Muscle of leg (tissue), 16 donors: ENCODE results near the gene NECTIN3. TPM values are rescaled to one million over a fixed set of nuclear protein-coding genes. Genes with fewer than 3 reads are reported as not detected.

Experiments
- DNase-seq: peaks from one replicate; pipeline ENCODE4 v3.0.0; 2013
- H3K27ac ChIP-seq: one replicate; pipeline ENCODE4 v1.5.1; 2013; ENCODE audit warnings: mild to moderate bottlenecking, low read length, control low read depth
- H3K27me3 ChIP-seq: one replicate; pipeline ENCODE4 v1.6.1; 2013; ENCODE audit warnings: low read length; ENCODE audit not compliant: control insufficient read depth, insufficient read depth
- H3K36me3 ChIP-seq: one replicate; pipeline ENCODE4 v1.6.1; 2013; ENCODE audit warnings: low read length; ENCODE audit not compliant: control insufficient read depth, insufficient read depth
- H3K4me1 ChIP-seq: one replicate; pipeline ENCODE4 v1.6.1; 2013; ENCODE audit warnings: low read length; ENCODE audit not compliant: control insufficient read depth, insufficient read depth
- H3K4me3 ChIP-seq: one replicate; pipeline ENCODE4 v1.5.1; 2013; ENCODE audit warnings: low read length, control low read depth
- H3K9me3 ChIP-seq: replicated peaks from 2 replicates; pipeline ENCODE4 v1.6.1; 2013; ENCODE audit warnings: low read depth, low read length; ENCODE audit not compliant: control insufficient read depth
- WGBS: methylation state at CpG from one replicate; pipeline ENCODE4 v1.1.5; 2013; ENCODE audit warnings: missing lambda C conversion rate; ENCODE audit not compliant: insufficient coverage; 5-methylcytosine and 5-hydroxymethylcytosine counted together
- long read RNA-seq, 11 donors: transcript quantifications; one replicate each; lab custom pipeline, GENCODE V29; 2026
- polyA plus RNA-seq, 8 donors: library from polyadenylated mRNA; unstranded; fragments of 120-200 nt; gene quantifications; one replicate each; pipeline versions ENCODE4 v1.2.1 to v1.2.3, GENCODE V29; 2013; ENCODE audit warnings: inconsistent platforms in 1 of 8, low replicate concordance in 1 of 8; ENCODE audit not compliant: insufficient read length in 8 of 8, insufficient read depth in 1 of 8
- total RNA-seq: library from RNA; stranded (reverse); fragments of 120-200 nt; gene quantifications from one replicate; pipeline ENCODE4 v1.2.4, GENCODE V29; 2013

Gene NECTIN3, protein sequence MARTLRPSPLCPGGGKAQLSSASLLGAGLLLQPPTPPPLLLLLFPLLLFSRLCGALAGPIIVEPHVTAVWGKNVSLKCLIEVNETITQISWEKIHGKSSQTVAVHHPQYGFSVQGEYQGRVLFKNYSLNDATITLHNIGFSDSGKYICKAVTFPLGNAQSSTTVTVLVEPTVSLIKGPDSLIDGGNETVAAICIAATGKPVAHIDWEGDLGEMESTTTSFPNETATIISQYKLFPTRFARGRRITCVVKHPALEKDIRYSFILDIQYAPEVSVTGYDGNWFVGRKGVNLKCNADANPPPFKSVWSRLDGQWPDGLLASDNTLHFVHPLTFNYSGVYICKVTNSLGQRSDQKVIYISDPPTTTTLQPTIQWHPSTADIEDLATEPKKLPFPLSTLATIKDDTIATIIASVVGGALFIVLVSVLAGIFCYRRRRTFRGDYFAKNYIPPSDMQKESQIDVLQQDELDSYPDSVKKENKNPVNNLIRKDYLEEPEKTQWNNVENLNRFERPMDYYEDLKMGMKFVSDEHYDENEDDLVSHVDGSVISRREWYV
- 35.1 TPM for total RNA-seq
- polyA plus RNA-seq = 10 to 100 TPM; 18.5 to 31.9 (median 25.0) TPM
- long read RNA-seq, donor 1, partial matches to known transcripts = 0 of 2 reads
- long read RNA-seq, donor 1, other reads (novel, unspliced or antisense) = 0 of 2 reads
- long read RNA-seq, donor 2, partial matches to known transcripts = 0 of 2 reads
- long read RNA-seq, donor 2, other reads (novel, unspliced or antisense) = 0 of 2 reads
- long read RNA-seq, donor 3, partial matches to known transcripts = 0 of 3 reads
- long read RNA-seq, donor 3, other reads (novel, unspliced or antisense) = 0 of 3 reads
- long read RNA-seq, donor 4, transcript NECTIN3-206 (6 exons, 3,664 nt) = major isoform, 5 of 5 reads
- long read RNA-seq, donor 4, partial matches to known transcripts = 0 of 5 reads
- long read RNA-seq, donor 4, other reads (novel, unspliced or antisense) = 0 of 5 reads
- long read RNA-seq, donor 5, transcript NECTIN3-206 (6 exons, 3,664 nt) = major isoform, 18 of 35 reads
- long read RNA-seq, donor 5, partial matches to known transcripts = 17 of 35 reads
- long read RNA-seq, donor 5, other reads (novel, unspliced or antisense) = 0 of 35 reads
- long read RNA-seq, donor 6, transcript NECTIN3-206 (6 exons, 3,664 nt) = major isoform, 6 of 6 reads
- long read RNA-seq, donor 6, partial matches to known transcripts = 0 of 6 reads
- long read RNA-seq, donor 6, other reads (novel, unspliced or antisense) = 0 of 6 reads
- long read RNA-seq, donor 7, transcript NECTIN3-206 (6 exons, 3,664 nt) = major isoform, 9 of 17 reads
- long read RNA-seq, donor 7, partial matches to known transcripts = 8 of 17 reads
- long read RNA-seq, donor 7, other reads (novel, unspliced or antisense) = 0 of 17 reads
- long read RNA-seq, donor 8, partial matches to known transcripts = 0 of 1 reads
- long read RNA-seq, donor 8, other reads (novel, unspliced or antisense) = 0 of 1 reads
- long read RNA-seq, donor 9, partial matches to known transcripts = 5 of 9 reads
- long read RNA-seq, donor 9, other reads (novel, unspliced or antisense) = 0 of 9 reads
- long read RNA-seq, donor 10, transcript NECTIN3-206 (6 exons, 3,664 nt) = major isoform, 9 of 9 reads
- long read RNA-seq, donor 10, partial matches to known transcripts = 0 of 9 reads
- long read RNA-seq, donor 10, other reads (novel, unspliced or antisense) = 0 of 9 reads
- long read RNA-seq, donor 11, partial matches to known transcripts = 0 of 2 reads
- long read RNA-seq, donor 11, other reads (novel, unspliced or antisense) = 0 of 2 reads

DNA sequence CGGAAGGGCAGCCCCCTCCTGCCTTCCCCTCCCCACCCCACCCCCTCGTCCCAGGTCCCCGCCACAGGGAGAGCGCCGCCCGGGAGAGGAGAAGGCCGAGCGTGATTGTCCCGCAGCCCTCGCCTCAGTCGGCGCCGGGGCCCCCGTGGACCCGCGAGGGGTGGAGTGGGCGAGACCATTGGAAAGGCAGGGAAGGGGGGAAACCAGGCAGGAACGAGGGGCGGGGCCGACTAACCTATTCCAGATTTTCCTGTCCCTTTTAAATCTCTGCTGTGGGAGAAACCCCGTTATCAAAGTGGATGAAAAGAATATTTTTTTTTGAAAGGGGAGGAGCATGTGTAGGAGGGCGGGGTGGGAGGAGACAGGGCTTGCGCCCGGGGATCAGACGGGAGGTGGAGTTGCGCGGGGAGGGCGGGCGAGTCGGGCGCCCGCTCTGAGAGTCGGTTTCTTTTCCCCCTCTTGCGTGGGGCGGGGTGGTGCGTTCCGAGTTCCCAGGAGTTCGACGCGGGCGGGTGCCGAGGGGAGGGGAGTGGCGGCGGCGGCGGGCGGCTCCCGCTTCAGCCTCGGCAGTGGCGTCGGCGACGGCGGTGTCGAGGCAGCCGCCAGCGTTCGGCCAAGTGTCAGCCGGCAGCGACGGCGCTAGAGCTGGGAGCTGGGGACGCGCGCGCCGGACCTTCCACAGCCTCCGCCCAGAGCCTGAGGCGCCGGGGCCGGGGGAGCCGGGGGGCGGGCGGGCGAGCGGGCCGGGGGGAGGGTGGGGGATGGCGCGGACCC lies at the start of gene NECTIN3:
Gene NECTIN3, plus strand, starts transcription at position 560 of the 774 bp plus-strand sequence. Its CDS starts 202 bp downstream, at position 762.
- no peaks in the 10 kb centered on the region for H3K36me3 ChIP-seq
- H3K27me3 ChIP-seq = no peaks in the 10 kb centered on the region

GRCh38 chr3:111027868-111028267 lies 43.7 kb upstream of the NECTIN3 start:
- WGBS = no CpG with 5 or more reads among the region's 1 CpG
- Histone ChIP-seq H3K27me3 (no peaks in the 10 kb centered on the region), H3K9me3 (no peaks in the 10 kb centered on the region), H3K36me3 (no peaks in the 10 kb centered on the region), H3K4me3 (no peak overlapping the region), H3K27ac (no peak overlapping the region), H3K4me1 (no peaks in the 10 kb centered on the region)
- DNase-seq = no peak

More for the DNA sequence above, at the start of gene NECTIN3:
- DNase-seq = peak; percentile 98
- Histone ChIP-seq H3K9me3 (no peaks in the 10 kb centered on the region), H3K4me3 (peak within 1 kb of the TSS; percentile 66), H3K4me1 (peaks cover 9% of the 10 kb centered on the region), H3K27ac (peak within 1 kb of the TSS; percentile 95)
- under 1% methylated on average over 36 of the region's 79 CpGs for WGBS

GRCh38 chr3:111031538-111031937 lies 40.1 kb upstream of the NECTIN3 start:
- Histone ChIP-seq H3K4me1 (no peaks in the 10 kb centered on the region), H3K9me3 (peaks cover 3% of the 10 kb centered on the region), H3K27ac (no peak overlapping the region), H3K27me3 (no peaks in the 10 kb centered on the region), H3K4me3 (no peak overlapping the region), H3K36me3 (no peaks in the 10 kb centered on the region)
- WGBS = 83% methylated on average over 1 of the region's 2 CpGs
- no peak for DNase-seq

- no peak overlapping the region for H3K4me3 ChIP-seq
- H3K9me3 ChIP-seq = peaks cover 5% of the 10 kb centered on the region
- no CpG with 5 or more reads among the region's 3 CpGs for WGBS
Observed at GRCh38 chr3:111032677-111033076, 38.9 kb upstream of the NECTIN3 start.

GRCh38 chr3:111033470-111034050 lies 38.1 kb upstream of the NECTIN3 start:
- DNase-seq = no peak
- Histone ChIP-seq H3K27ac (no peak overlapping the region), H3K27me3 (no peaks in the 10 kb centered on the region), H3K36me3 (no peaks in the 10 kb centered on the region), H3K9me3 (peaks cover 5% of the 10 kb centered on the region), H3K4me1 (no peaks in the 10 kb centered on the region), H3K4me3 (no peak overlapping the region)
- WGBS = no CpG with 5 or more reads among the region's 1 CpG

More at GRCh38 chr3:111032677-111033076, 38.9 kb upstream of the NECTIN3 start:
- no peak overlapping the region for H3K27ac ChIP-seq
- DNase-seq = no peak
- H3K36me3 ChIP-seq = no peaks in the 10 kb centered on the region
- H3K27me3 ChIP-seq = no peaks in the 10 kb centered on the region
- H3K4me1 ChIP-seq = no peaks in the 10 kb centered on the region

GRCh38 chr3:111035316-111035715 lies 36.3 kb upstream of the NECTIN3 start:
- 85% methylated on average over 2 of the region's 2 CpGs for WGBS
- H3K27ac ChIP-seq = no peak overlapping the region
- no peak overlapping the region for H3K4me3 ChIP-seq
- H3K36me3 ChIP-seq = no peaks in the 10 kb centered on the region
- H3K4me1 ChIP-seq = no peaks in the 10 kb centered on the region
- peaks cover 5% of the 10 kb centered on the region for H3K9me3 ChIP-seq
- DNase-seq = no peak
- no peaks in the 10 kb centered on the region for H3K27me3 ChIP-seq

DNA sequence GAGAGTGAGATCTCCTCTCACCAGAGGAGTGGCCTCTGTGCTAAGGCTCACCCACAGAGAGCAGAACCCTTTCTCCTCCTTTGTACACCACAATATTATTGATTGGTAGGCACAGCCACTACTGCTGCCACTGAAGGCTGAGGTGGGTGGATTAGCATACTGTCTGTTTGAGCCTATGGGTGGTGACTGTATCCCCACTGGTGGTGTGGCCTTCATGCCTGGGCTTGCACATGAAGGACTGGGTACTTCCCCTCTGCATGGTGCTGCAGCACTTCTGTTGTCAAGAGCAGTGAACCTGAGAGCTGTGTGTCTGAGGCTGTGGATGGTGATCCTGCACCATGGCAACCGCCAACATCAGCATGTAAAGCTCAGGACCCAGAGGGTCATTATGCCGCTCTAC lies 35.7 kb upstream of the NECTIN3 start:
- H3K4me1 ChIP-seq = no peaks in the 10 kb centered on the region
- WGBS = 80% methylated on average over 1 of the region's 2 CpGs
- H3K27ac ChIP-seq = no peak overlapping the region
- H3K27me3 ChIP-seq = no peaks in the 10 kb centered on the region
- H3K9me3 ChIP-seq = peaks cover 8% of the 10 kb centered on the region
- H3K4me3 ChIP-seq = no peak overlapping the region
- no peaks in the 10 kb centered on the region for H3K36me3 ChIP-seq
- DNase-seq = no peak

DNA sequence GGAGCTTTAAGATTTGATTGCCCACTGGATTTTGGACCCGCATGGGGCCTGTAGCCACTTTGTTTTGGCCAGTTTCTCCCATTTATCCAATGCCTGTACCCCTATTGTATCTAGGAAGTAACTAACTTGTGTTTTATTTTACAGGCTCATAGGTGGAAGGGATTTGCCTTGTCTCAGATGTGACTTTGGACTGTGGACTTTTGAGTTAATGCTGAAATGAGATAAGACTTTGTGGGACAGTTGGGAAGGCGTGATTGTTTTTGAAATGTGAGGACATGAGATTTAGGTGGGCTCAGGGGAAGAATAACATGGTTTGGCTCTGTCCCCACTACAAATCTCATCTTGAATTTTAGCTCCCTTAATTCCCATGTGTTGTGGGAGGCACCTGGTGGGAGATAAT lies 30.7 kb upstream of the NECTIN3 start:
- DNase-seq = no peak
- Histone ChIP-seq H3K4me3 (no peak overlapping the region), H3K4me1 (no peaks in the 10 kb centered on the region), H3K36me3 (no peaks in the 10 kb centered on the region), H3K27ac (no peak overlapping the region), H3K27me3 (no peaks in the 10 kb centered on the region), H3K9me3 (peaks cover 8% of the 10 kb centered on the region)
- WGBS = 100% methylated on average over 1 of the region's 2 CpGs
